Skin of body (tissue), 2 donors: ENCODE results near the gene ADCY2. TPM values are rescaled to one million over a fixed set of nuclear protein-coding genes. Genes with fewer than 3 reads are reported as not detected.

ENCODE experiments used
- DNase-seq: peaks from one replicate; lab custom pipeline; 2025; lab: John Stamatoyannopoulos, UW
- total RNA-seq: library from RNA; depleted of rRNA; stranded (reverse); fragments of >200 nt; gene quantifications from one replicate; pipeline ENCODE4 v1.2.3, GENCODE V29; 2014

Gene ADCY2
- total RNA-seq, 1 donor from 2014 or later = 6.9 TPM

DNA sequence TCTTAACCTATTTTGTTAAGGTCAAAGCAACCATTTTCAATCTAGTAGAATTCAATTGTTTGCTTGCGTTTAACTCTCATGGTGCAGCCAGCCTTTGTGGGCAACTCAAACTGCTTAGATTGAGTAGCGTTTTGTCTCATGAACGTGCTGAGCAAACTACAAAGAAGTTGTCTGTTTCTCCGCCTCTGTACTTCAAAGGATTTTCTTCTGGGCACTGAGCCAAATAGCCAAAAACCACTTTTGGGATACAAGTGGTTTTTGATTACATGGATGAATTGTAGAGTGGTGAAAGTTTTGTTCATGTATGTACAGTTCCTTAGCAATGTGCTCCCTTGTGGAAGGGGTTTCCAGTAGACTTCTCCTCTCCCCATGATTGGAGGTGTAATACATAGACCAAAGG lies 332.1 kb downstream of the ADCY2 start:
- no peak for DNase-seq

- no peak for DNase-seq
Measured at GRCh38 chr5:7741415-7742065, 345.6 kb downstream of the ADCY2 start.

- no peak for DNase-seq
Measured at GRCh38 chr5:7742241-7742656, 346.3 kb downstream of the ADCY2 start.

DNA sequence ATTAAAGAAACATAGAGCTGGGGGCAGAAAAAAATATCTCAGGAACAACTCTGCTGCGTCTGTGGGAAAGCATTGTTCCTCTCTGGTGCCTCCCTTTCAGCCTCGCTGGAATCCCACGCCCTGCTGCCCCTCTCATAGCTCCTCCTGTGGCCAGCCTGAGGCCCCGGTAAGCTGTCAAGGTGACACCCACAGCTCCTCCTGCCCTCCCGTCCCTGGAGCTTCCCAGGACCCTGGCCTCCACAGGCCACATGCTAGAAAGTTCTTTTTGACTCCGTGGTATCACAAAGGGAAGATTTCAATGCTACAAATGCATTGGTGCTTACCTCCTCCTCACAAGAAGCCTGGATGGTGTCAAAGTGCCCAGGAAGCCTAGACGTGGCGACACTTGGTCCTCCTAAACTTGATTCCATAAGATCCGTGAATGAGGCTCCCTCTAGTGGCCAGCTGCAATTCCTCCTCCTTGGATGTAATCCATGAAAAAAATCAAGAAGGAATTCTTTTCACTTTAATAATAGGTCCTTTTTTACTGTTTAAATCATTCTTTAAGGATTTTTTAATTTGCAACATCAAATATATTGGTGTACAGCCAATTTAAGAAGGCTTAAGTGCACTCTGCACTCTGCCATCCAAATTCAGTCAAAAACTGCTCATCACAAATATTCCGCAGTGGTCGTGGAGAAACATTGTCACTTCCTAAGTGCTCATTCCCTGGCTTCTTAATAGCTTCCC lies 350.1 kb downstream of the ADCY2 start:
- no peak for DNase-seq

- DNase-seq = no peak
Measured at GRCh38 chr5:7747728-7748127, 351.8 kb downstream of the ADCY2 start.

DNA sequence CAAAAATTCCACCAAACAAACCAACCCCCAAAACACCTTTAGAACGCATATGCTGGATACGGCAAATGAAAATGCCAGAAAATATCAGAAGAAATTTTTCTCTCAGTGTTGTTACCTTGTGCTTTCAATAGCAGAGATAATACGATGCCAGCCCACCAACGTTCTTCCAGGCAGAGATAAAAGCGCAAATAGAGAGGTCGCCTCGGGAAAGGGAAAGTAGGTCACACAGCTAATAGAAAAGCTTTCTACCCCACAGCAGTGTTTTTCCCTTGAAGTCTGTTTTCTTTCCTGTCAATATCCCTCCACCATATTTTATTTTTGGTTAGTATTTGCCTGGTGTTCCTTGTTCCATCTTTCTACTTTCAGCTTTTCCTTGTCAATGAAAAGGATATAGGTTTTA lies 353.7 kb downstream of the ADCY2 start:
- no peak for DNase-seq

GRCh38 chr5:7751874-7752273 lies 355.9 kb downstream of the ADCY2 start:
- no peak for DNase-seq

- DNase-seq = no peak
Measured at GRCh38 chr5:7753181-7753580, 357.2 kb downstream of the ADCY2 start.

- DNase-seq = no peak
Measured at GRCh38 chr5:7753596-7753995, 357.7 kb downstream of the ADCY2 start.

DNA sequence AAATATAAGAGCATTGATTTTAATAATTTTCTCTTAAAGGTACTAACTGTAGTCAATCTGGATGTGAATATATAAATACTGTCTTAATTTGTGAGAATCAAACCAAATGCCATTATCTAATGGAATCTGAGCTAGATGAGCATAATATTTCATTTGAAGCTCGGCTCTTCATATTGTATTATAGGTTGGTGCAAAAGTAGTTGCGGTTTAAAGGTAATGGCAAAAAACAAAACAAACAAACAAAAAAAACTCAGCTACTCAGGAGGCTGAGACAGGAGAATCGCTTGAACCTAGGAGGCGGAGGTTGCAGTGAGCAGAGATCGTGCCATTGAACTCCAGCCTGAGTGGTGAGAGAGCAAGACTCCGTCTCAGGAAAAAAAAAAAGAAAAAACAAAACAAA lies 358.6 kb downstream of the ADCY2 start:
- DNase-seq = no peak

- peak; percentile 39 for DNase-seq
Measured at GRCh38 chr5:7754997-7755596, 359.2 kb downstream of the ADCY2 start.

DNA sequence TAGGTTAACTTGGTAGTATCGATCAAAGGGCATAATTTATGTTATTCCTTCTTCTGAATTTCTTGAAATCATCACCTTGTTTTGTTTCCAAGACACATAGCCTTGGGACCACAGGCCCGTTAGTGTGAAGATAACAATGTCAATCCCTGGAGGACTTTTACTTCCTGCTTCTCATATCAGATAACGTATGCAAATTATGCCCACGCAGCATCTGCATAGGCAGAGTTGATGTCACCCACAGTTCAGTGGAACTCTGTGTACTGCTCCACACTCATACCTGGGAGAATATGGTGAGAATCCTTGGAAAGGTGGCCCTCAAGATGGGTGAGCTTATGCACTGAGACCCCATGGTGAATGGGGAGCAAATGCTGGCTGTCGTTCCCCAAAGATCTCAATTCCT lies 360.0 kb downstream of the ADCY2 start:
- no peak for DNase-seq

DNA sequence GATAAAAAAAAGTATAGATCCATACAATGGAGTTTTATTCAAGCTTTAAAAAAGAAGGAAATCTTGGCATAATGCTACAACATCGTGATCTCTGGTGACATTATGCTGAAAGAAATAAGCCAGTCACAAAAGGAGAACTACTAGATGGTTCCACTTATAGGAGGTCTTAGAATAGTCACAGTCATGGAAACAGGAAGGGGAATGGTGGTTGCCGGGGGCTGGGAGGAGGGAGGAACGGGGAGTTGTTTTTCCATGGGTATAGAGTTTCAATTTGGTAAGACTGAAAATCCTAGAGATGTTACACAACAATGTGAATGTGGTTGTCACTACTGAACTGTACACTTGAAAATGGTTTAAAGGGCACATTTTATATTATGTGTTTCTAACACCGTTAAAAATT lies 360.5 kb downstream of the ADCY2 start:
- DNase-seq = no peak

DNA sequence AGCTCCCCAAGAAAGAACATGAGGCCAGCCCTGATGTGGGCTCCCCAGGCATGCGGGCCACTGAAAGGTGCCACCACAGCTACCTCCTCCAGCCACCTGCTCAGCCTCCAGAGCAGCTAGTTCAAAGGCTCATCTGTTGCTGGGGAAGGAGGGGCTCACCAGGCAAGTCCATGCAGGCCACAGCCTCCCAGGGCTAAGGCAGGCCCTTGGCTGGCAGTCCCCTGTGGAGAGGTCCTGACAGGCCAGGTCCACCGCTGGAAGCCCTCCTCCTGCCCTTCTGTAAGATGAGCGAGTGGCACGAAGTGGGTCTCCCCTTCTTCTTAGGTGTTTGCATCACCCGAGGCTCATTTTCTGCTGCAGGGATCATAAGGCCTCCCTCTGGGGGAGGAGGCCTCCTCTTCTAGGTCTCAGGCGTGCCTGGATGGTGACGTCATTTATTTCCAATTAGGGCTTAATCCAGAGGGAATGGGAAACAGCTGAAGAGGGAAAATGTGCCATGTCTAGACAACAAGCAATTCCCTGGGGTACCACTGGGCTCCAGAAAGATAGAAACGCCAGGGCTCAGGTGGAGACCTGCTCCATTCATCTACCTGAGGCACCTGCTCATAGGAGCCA lies 363.4 kb downstream of the ADCY2 start:
- peak; percentile 22 for DNase-seq

DNA sequence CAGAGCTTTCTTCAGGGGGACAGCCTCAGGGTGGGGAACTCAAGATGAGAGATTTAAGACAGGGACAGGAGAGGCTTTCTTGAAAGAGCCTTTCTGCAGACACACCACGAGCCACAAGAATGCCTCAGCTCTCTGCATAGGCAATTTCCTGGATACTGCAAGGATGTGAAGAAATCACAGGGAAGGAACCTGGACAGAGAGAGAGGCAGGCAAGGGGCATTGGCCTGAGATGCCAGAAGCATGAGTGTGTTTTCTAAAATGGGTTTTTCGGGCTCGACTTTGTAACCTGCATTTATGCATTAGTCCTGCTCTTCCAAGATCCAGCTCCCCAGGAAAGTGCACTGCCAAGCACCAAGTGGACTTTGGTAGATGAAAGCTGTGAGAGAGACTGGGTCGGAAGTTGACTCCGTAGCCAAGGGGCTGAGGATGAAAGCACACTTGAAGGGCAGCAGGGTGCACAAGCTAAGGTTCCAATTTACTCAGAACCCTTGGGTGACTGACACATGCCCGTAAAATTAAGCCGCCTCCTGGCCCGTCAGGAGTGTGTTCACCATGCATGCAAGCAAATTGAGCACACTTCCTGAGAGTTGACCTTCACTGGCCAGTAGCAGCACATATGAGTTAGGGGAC lies 364.1 kb downstream of the ADCY2 start:
- DNase-seq = no peak

- no peak for DNase-seq
Measured at GRCh38 chr5:7762267-7762666, 366.3 kb downstream of the ADCY2 start.

DNA sequence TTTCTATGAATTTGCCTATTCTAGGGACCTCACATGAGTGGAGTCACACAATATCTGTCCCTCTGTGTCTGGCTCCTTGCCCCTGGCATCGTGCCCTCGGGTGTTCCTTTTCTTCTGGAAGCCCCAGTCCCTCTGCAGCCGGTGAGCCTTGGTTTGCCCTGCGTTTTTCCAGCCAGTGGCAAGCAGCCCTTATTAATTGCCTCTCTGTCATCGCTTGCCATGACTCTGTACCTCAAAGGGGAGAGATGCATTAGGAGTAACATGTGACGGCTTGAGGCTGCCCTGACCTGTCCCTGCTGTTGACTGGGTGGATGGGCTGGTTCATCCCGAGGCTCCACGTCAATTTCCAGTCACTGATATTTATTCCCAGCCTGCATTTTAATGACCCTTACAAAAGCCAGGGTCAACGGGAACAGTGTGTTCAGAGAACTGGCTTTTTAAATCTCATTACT lies 367.7 kb downstream of the ADCY2 start:
- no peak for DNase-seq

GRCh38 chr5:7764452-7764851 lies 368.5 kb downstream of the ADCY2 start:
- no peak for DNase-seq

DNA sequence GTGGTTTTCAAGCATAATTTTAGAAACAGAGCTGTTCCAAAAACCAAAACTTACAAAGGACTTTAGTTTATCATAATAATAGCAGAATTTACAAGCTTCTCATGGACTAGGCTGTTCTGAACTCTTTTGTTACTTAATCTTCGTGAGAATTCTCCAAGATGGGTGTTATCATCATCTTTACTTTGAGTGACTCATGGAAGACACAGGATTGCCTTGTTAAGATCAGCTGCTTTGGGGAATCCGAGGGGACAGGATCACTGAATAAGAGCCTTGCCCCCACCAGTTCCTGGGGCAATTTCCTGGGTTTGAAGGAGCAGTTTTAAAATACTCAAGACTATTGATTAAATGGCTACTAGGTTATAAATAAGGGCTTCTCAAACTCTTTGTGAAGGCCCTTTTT lies 374.5 kb downstream of the ADCY2 start:
- DNase-seq = no peak

DNA sequence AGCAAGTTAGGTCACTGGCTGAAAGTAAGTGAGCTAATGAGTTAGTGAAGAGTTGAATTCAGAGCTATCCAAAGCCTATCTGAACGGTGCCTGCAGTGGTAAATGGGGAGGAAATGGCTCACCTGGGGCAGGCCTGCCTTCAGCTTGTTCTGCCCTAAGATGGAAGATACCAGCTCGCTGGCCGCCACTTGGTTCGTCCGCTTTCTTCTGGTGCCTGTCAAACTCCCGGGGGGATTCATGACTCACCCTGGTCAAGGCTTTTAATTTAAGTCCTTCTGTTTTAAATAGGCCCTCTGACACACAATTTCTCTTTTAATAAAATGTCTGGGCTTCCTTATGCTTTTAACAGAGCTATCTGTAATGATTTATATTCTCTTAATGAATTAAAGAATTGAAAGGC lies 376.2 kb downstream of the ADCY2 start:
- no peak for DNase-seq

GRCh38 chr5:7773178-7773577 lies 377.2 kb downstream of the ADCY2 start:
- DNase-seq = no peak

GRCh38 chr5:7776442-7776841 lies 380.5 kb downstream of the ADCY2 start:
- no peak for DNase-seq
